Vagina (tissue), 2 donors: ENCODE data around the gene ANKRD44. TPM values are rescaled to one million over a fixed set of nuclear protein-coding genes. Genes with fewer than 3 reads are reported as not detected.
"Not testable (repeated sequence)": the region's sequence is repeated elsewhere in the genome, so short reads cannot be mapped to it uniquely, and the experiment has no call there.

ENCODE experiments used
- DNase-seq, 2 donors: peaks; one replicate each; pipeline ENCODE4 v3.0.0-alpha.2; 2017; ENCODE audit errors: extremely low spot score in 2 of 2
- H3K27ac ChIP-seq: fragments of 200-600 bp; sonication (generic); one replicate; pipeline ENCODE4 v1.5.1; 2019
- H3K27me3 ChIP-seq: fragments of 200-600 bp; sonication (generic); one replicate; pipeline ENCODE4 v1.5.1; 2019
- H3K36me3 ChIP-seq, 2 donors: fragments of 200-600 bp; sonication (generic); one replicate each; pipeline ENCODE4 v1.5.1; 2017 to 2019
- H3K4me1 ChIP-seq: fragments of 200-600 bp; sonication (generic); one replicate; pipeline ENCODE4 v1.5.1; 2019
- H3K4me3 ChIP-seq, 2 donors: fragments of 200-600 bp; sonication (generic); 1 replicate in 1 of 2; 2 replicates in 1 of 2; pipeline ENCODE4 v1.5.1; 2016 to 2019
- H3K9me3 ChIP-seq: fragments of 200-600 bp; sonication (generic); one replicate; pipeline ENCODE4 v1.5.1; 2019
- POLR2A ChIP-seq, 2 donors: fragments of 450-650 bp; IDR thresholded peaks; one replicate each; pipeline ENCODE4 v1.6.1; 2017; ENCODE audit warnings: antibody characterized with exemption in 2 of 2, mild to moderate bottlenecking in 2 of 2, moderate library complexity in 2 of 2
- POLR2AphosphoS5 ChIP-seq, 2 donors: sonication (generic); formaldehyde crosslinking; IDR thresholded peaks; one replicate each; pipeline ENCODE4 v1.9.0; 2017; ENCODE audit warnings: antibody characterized with exemption in 2 of 2, mild to moderate bottlenecking in 2 of 2, low read depth in 1 of 2; ENCODE audit not compliant: insufficient read depth in 1 of 2
- intact Hi-C: fragments of 100-400 bp; cut with DNase I; formaldehyde crosslinking; loops from one replicate; pipeline ENCODE4 v1.15.1; 2023
- total RNA-seq: library from RNA; depleted of rRNA; stranded (reverse); fragments of >200 nt; gene quantifications from one replicate; pipeline ENCODE4 v1.2.3, GENCODE V29; 2016
- TF ChIP-seq, protein P1 (sequence below), 3 experiments: fragments of 450-650 bp in 2 of 3; fragments of 200-600 bp in 1 of 3; sonication (generic) in 1 of 3; IDR thresholded peaks; one replicate each; pipeline ENCODE4 v1.5.1; 2017 to 2019; ENCODE audit warnings: antibody characterized with exemption in 3 of 3, mild to moderate bottlenecking in 2 of 3, moderate library complexity in 2 of 3

ANKRD44 gene
- total RNA-seq, 1 donor from 2014 or later, result 46.4 TPM

DNA sequence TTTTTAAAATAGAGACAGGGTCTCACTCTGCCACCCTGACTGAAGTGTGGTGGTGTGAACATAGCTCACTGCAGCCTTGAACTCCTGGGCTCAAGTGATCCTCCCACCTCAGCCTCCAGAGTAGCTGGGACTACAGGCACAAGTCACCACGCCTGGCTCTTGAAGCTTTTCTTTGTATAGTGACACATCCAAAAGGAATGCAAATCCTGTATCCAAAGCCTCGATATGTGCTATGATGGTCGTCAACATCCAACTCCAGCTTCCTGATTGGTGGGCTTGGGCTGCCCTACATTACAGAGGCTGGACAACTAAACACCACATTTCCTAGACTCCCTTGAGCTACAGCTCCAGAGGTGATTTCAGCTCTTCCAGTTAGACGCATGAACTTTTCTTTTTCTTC, 282.4 kb downstream of the ANKRD44 start:
- TF ChIP-seq, protein P1, sequence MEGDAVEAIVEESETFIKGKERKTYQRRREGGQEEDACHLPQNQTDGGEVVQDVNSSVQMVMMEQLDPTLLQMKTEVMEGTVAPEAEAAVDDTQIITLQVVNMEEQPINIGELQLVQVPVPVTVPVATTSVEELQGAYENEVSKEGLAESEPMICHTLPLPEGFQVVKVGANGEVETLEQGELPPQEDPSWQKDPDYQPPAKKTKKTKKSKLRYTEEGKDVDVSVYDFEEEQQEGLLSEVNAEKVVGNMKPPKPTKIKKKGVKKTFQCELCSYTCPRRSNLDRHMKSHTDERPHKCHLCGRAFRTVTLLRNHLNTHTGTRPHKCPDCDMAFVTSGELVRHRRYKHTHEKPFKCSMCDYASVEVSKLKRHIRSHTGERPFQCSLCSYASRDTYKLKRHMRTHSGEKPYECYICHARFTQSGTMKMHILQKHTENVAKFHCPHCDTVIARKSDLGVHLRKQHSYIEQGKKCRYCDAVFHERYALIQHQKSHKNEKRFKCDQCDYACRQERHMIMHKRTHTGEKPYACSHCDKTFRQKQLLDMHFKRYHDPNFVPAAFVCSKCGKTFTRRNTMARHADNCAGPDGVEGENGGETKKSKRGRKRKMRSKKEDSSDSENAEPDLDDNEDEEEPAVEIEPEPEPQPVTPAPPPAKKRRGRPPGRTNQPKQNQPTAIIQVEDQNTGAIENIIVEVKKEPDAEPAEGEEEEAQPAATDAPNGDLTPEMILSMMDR (IDR thresholded peaks at IDR 0.05), result no peak
- TF ChIP-seq POLR2AphosphoS5 (IDR thresholded peaks at IDR 0.05; ENCODE audit: insufficient read depth in 1 of 2, low read depth in 1 of 2), result no peak
- no peak for TF ChIP-seq POLR2A (IDR thresholded peaks at IDR 0.05)
- Histone ChIP-seq H3K9me3 (no peaks in the 10 kb centered on the region), H3K27me3 (no peaks in the 10 kb centered on the region), H3K4me1 (no peaks in the 10 kb centered on the region), H3K27ac (no peak overlapping the region), H3K36me3 (peaks cover 0 to 24% of the 10 kb centered on the region in 2 donors), H3K4me3 (no peak overlapping the region)
- no peak for DNase-seq
- intact Hi-C loops, result no loop called here

DNA sequence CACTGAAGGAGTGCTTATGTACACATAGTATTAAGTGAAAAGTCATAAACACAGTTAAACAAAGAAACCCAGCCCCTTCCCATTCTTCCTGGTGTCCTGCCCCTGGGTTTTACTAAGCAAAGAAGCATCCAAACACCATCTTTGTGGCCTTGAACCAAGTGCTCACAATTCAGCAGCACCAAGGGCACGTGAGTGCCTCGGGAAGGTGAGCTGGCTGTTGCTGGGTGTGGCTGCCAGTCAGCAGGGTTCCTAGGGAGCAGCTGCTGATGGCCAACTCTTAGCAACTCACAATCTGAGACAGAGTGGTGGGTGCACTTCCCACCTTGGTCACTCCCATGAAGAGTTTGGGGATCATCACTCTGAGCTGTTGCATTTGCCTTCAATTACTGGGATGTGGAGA, 286.4 kb downstream of the ANKRD44 start:
- Histone ChIP-seq H3K27ac (no peak overlapping the region), H3K27me3 (no peaks in the 10 kb centered on the region), H3K4me1 (no peaks in the 10 kb centered on the region), H3K4me3 (no peak overlapping the region), H3K36me3 (peaks cover 0 to 19% of the 10 kb centered on the region in 2 donors), H3K9me3 (no peaks in the 10 kb centered on the region)
- DNase-seq, result no peak
- TF ChIP-seq POLR2AphosphoS5 (IDR thresholded peaks at IDR 0.05; ENCODE audit: insufficient read depth in 1 of 2, low read depth in 1 of 2) (no peak), POLR2A (IDR thresholded peaks at IDR 0.05) (no peak)
- TF ChIP-seq, protein P1 (IDR thresholded peaks at IDR 0.05), result no peak
- intact Hi-C loops, result no loop called here

DNA sequence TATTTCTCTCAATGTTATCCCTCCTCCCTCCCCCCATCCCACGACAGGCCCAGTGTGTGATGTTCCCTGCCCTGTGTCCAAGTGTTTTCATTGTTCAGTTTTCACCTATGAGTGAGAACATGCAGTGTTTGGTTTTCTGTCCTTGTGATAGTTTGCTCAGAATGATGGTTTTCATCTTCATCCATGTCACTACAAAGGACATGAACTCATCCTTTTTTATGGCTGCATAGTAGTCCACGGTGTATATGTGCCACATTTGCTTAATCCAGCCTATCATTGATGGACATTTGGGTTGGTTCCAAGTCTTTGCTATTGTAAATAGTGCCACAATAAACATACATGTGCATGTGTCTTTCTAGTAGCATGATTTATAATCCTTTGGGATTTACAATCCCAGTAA, 289.7 kb downstream of the ANKRD44 start:
- intact Hi-C loops, H3K4me3 ChIP-seq, H3K27me3 ChIP-seq, DNase-seq, H3K9me3 ChIP-seq, H3K27ac ChIP-seq, H3K4me1 ChIP-seq: not testable (repeated sequence)
- peaks cover 0 to 19% of the 10 kb centered on the region in 2 donors for H3K36me3 ChIP-seq

DNA sequence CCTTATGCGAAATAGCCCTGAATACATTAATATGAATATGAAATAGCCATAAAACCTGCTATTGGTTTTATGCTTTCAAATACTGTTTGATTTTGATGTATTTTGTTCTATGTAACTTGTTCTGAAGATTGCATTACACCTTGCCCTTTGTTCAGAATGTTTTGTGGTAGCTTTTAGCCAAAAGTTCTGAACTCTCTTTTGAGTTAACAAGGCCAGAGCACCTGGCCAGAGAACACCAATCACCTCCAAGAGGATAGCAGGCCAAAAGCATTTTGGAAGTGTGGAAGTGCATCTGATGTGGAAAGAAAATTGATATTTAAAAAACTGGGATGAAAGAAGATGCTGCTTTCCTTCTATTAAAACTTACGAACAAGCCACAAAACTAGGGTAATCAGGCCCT, 297.5 kb downstream of the ANKRD44 start:
- intact Hi-C loops, result no loop called here
- no peaks in the 10 kb centered on the region for H3K36me3 ChIP-seq
- TF ChIP-seq, protein P1 (IDR thresholded peaks at IDR 0.05), result no peak
- no peak for TF ChIP-seq POLR2A (IDR thresholded peaks at IDR 0.05)
- TF ChIP-seq POLR2AphosphoS5 (IDR thresholded peaks at IDR 0.05; ENCODE audit: insufficient read depth in 1 of 2, low read depth in 1 of 2), result no peak
- H3K4me3 ChIP-seq, result no peak overlapping the region
- DNase-seq, result no peak
- H3K9me3 ChIP-seq, result no peaks in the 10 kb centered on the region
- no peaks in the 10 kb centered on the region for H3K27me3 ChIP-seq
- H3K27ac ChIP-seq, result no peak overlapping the region
- H3K4me1 ChIP-seq, result no peaks in the 10 kb centered on the region

DNA sequence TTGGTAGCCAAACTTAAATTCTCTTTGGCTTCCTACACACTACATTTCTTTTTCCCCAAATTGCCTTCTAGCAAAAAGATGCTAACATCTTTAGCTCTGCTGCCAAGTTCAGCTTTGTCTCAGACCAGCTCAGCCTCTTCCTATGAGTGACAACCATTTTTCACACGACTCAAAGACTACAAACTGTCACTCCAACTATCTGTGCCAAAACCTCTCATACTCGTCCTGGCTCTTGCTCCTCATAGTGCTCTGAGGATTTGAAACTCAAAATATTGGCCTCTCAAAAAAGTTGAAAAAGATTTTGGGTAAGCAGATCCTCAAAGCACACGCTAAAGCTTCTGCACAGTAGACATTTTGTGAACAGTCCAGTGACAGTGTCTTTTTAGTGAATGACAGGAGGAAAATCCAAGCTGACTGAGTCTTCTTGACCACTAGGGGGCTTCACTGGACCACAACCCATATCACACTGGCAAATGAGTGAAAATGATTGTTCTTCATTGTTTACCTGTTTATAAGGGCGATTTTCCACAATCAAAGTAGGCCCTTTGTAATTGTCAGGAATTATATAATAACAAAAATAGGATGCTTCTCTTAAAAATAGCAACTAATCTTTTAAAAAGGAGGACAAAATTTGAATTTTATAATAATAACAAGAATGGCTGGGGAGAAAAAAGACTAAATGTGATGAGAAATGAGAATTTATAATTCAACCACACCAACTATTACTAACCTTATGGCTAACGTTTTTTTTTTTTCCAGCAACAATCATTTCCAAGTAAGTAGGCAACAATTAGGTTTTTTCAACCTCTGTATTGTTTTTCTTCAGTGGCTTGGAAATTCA, 298.6 kb downstream of the ANKRD44 start:
- Histone ChIP-seq H3K36me3 (peaks cover 0 to under 1% of the 10 kb centered on the region in 2 donors), H3K27ac (no peak overlapping the region), H3K4me3 (no peak overlapping the region), H3K4me1 (no peaks in the 10 kb centered on the region), H3K27me3 (no peaks in the 10 kb centered on the region), H3K9me3 (no peaks in the 10 kb centered on the region)
- no peak for TF ChIP-seq POLR2A (IDR thresholded peaks at IDR 0.05)
- TF ChIP-seq, protein P1 (IDR thresholded peaks at IDR 0.05), result peak; percentile 38 to 71 (median 62)
- intact Hi-C loops, result no loop called here
- no peak for DNase-seq
